H1 (cell line): ENCODE results near the gene ALKBH7. TPM values are rescaled to one million over a fixed set of nuclear protein-coding genes. Genes with fewer than 3 reads are reported as not detected.

Experiments
- CTCF ChIA-PET: fragments of 300-600 bp; sonication (Branson Sonifier 250); formaldehyde crosslinking; loops from one replicate; lab custom pipeline; 2021; ENCODE audit not compliant: partially characterized antibody; lab: Charles Lee
- POLR2A ChIA-PET: fragments of 300-600 bp; sonication (Branson Sonifier 250); formaldehyde crosslinking; loops from one replicate; lab custom pipeline; 2021; ENCODE audit warnings: inconsistent platforms; ENCODE audit not compliant: partially characterized antibody; lab: Charles Lee
- DNase-seq, 2 experiments: peaks; one replicate each; pipeline versions ENCODE4 v3.0.0 to v3.0.0-alpha.2; 2010 to 2022; ENCODE audit warnings: low spot score in 2 of 2, low read depth in 1 of 2, mixed read lengths in 1 of 2
- FAIRE-seq: peaks from 2 replicates; lab custom pipeline; 2011; peaks lifted over from hg19 to GRCh38; lab: Jason Lieb, UNC
- H2AFZ ChIP-seq: 2 replicates; pipeline ENCODE4 v1.8.1; 2012; ENCODE audit warnings: low read length, inconsistent platforms
- H2AK5ac ChIP-seq: 2 replicates; pipeline ENCODE4 v1.6.1; 2013; ENCODE audit warnings: low read depth, low read length
- H2BK120ac ChIP-seq: replicated peaks from 2 replicates; pipeline ENCODE3; 2013; ENCODE audit warnings: low read depth, low read length, inconsistent platforms
- H2BK12ac ChIP-seq: 2 replicates; pipeline ENCODE4 v1.6.1; 2013; ENCODE audit warnings: low read depth, low read length
- H2BK15ac ChIP-seq: 2 replicates; pipeline ENCODE4 v1.6.1; 2013; ENCODE audit warnings: low read length
- H2BK20ac ChIP-seq: 2 replicates; pipeline ENCODE4 v1.6.1; 2013; ENCODE audit warnings: low read length
- H2BK5ac ChIP-seq: 2 replicates; pipeline ENCODE4 v1.6.1; 2013; ENCODE audit warnings: low read depth, low read length
- H3K14ac ChIP-seq: 2 replicates; pipeline ENCODE4 v1.6.1; 2013; ENCODE audit warnings: inconsistent platforms; ENCODE audit not compliant: insufficient read length
- H3K18ac ChIP-seq: 2 replicates; pipeline ENCODE4 v1.6.1; 2013; ENCODE audit warnings: low read length; ENCODE audit errors: extremely low read depth
- H3K23ac ChIP-seq: 2 replicates; pipeline ENCODE4 v1.6.1; 2013; ENCODE audit warnings: inconsistent platforms; ENCODE audit not compliant: insufficient read length
- H3K23me2 ChIP-seq: 2 replicates; pipeline ENCODE4 v1.6.1; 2013; ENCODE audit warnings: low read depth, low read length
- H3K27ac ChIP-seq: 2 replicates; pipeline ENCODE4 v1.6.1; 2011; ENCODE audit warnings: low read depth, low read length, inconsistent platforms
- H3K27me3 ChIP-seq, 4 experiments: replicated peaks in 1 of 4; 1 replicate in 1 of 4; 2 replicates in 3 of 4; pipeline versions ENCODE4 v1.6.1 to v1.8.1; 2011 to 2013; ENCODE audit warnings: low read length in 3 of 4, mild to moderate bottlenecking in 3 of 4, inconsistent platforms in 2 of 4, mixed read lengths in 2 of 4, moderate library complexity in 1 of 4; ENCODE audit not compliant: control insufficient read depth in 3 of 4, insufficient read depth in 3 of 4; ENCODE audit errors: extremely low read depth in 1 of 4
- H3K36me3 ChIP-seq, 4 experiments: 2 replicates each; pipeline versions ENCODE4 v1.6.1 to v1.8.1; 2011 to 2013; ENCODE audit warnings: mild to moderate bottlenecking in 4 of 4, low read length in 3 of 4, moderate library complexity in 2 of 4, control low read depth in 1 of 4, inconsistent platforms in 1 of 4; ENCODE audit not compliant: insufficient read depth in 4 of 4, control insufficient read depth in 2 of 4
- H3K4ac ChIP-seq: replicated peaks from 2 replicates; pipeline ENCODE3; 2013; ENCODE audit warnings: low read length, low read depth, mixed read lengths, inconsistent platforms; ENCODE audit not compliant: insufficient read length
- H3K4me1 ChIP-seq, 4 experiments: replicated peaks in 1 of 4; 1 replicate in 1 of 4; 2 replicates in 3 of 4; pipeline versions ENCODE4 v1.6.1 to v1.8.1; 2011 to 2013; ENCODE audit warnings: low read length in 3 of 4, inconsistent platforms in 2 of 4, mixed read lengths in 1 of 4; ENCODE audit not compliant: insufficient read depth in 4 of 4, control insufficient read depth in 3 of 4
- H3K4me2 ChIP-seq, 2 experiments: 2 replicates each; pipeline versions ENCODE4 v1.6.1 to v1.8.1; 2011 to 2013; ENCODE audit warnings: low read depth in 2 of 2, low read length in 2 of 2, control low read depth in 1 of 2, inconsistent platforms in 1 of 2, mild to moderate bottlenecking in 1 of 2; ENCODE audit not compliant: insufficient read depth in 1 of 2
- H3K4me3 ChIP-seq, 4 experiments: fragments of 200-600, 300-600 bp in 1 of 4; sonication (generic), shearing (Covaris generic), sonication (Bioruptor Twin) in 1 of 4; 2 replicates each; pipeline versions ENCODE4 v1.5.1 to v1.8.1; 2011 to 2016; ENCODE audit warnings: low read length in 4 of 4, low read depth in 3 of 4, control low read depth in 2 of 4, inconsistent platforms in 2 of 4, mild to moderate bottlenecking in 2 of 4, mixed read lengths in 1 of 4, moderate library complexity in 1 of 4; ENCODE audit not compliant: insufficient read depth in 2 of 4; ENCODE audit errors: extremely low read depth in 1 of 4
- H3K56ac ChIP-seq: replicated peaks from 2 replicates; pipeline ENCODE3; 2013; ENCODE audit warnings: low read depth, mild to moderate bottlenecking, mixed read lengths, low read length, inconsistent platforms; ENCODE audit not compliant: insufficient read length
- H3K79me1 ChIP-seq: 2 replicates; pipeline ENCODE4 v1.6.1; 2013; ENCODE audit warnings: low read depth, low read length, control low read depth
- H3K79me2 ChIP-seq, 2 experiments: 2 replicates each; pipeline versions ENCODE4 v1.6.1 to v1.8.1; 2012 to 2013; ENCODE audit warnings: low read length in 2 of 2, mild to moderate bottlenecking in 2 of 2, inconsistent platforms in 1 of 2; ENCODE audit not compliant: insufficient read depth in 2 of 2, control insufficient read depth in 1 of 2
- H3K9ac ChIP-seq, 4 experiments: replicated peaks in 1 of 4; 1 replicate in 1 of 4; 2 replicates in 3 of 4; pipeline versions ENCODE4 v1.6.1 to v1.8.1; 2011 to 2013; ENCODE audit warnings: low read depth in 3 of 4, low read length in 3 of 4, control low read depth in 2 of 4, mild to moderate bottlenecking in 2 of 4, moderate library complexity in 2 of 4, inconsistent platforms in 1 of 4; ENCODE audit errors: extremely low read depth in 1 of 4
- H3K9me3 ChIP-seq, 2 experiments: 2 replicates each; pipeline versions ENCODE4 v1.6.1 to v1.8.1; 2012 to 2013; ENCODE audit warnings: mild to moderate bottlenecking in 2 of 2, moderate library complexity in 2 of 2, control low read depth in 1 of 2, inconsistent platforms in 1 of 2, low read depth in 1 of 2, low read length in 1 of 2, mixed read lengths in 1 of 2; ENCODE audit not compliant: insufficient read depth in 2 of 2
- H4K20me1 ChIP-seq, 2 experiments: replicated peaks in 1 of 2; 2 replicates each; pipeline versions ENCODE3 to v1.8.1; 2011 to 2013; ENCODE audit warnings: inconsistent platforms in 2 of 2, low read length in 2 of 2, mild to moderate bottlenecking in 1 of 2; ENCODE audit not compliant: insufficient read depth in 2 of 2, control insufficient read depth in 1 of 2
- H4K5ac ChIP-seq: 2 replicates; pipeline ENCODE4 v1.6.1; 2013; ENCODE audit warnings: low read length, low read depth, mixed read lengths, inconsistent platforms; ENCODE audit not compliant: insufficient read length
- H4K8ac ChIP-seq: 2 replicates; pipeline ENCODE4 v1.8.0; 2013; ENCODE audit warnings: mild to moderate bottlenecking, moderate library complexity, low read length, inconsistent platforms; ENCODE audit not compliant: insufficient read depth; ENCODE audit errors: extremely low read depth
- H4K91ac ChIP-seq: replicated peaks from 2 replicates; pipeline ENCODE3; 2013; ENCODE audit warnings: low read length, mixed read lengths, inconsistent platforms; ENCODE audit not compliant: insufficient read length
- CEBPB ChIP-seq: IDR thresholded peaks from 2 replicates; pipeline ENCODE4 v1.6.1; 2012; ENCODE audit warnings: low read depth, low read length
- HDAC2 ChIP-seq, 2 experiments: fragments of 300-600 bp in 1 of 2; sonication (generic) in 1 of 2; IDR thresholded peaks; 2 replicates each; pipeline ENCODE4 v1.6.1; 2011 to 2012; ENCODE audit warnings: low read depth in 2 of 2, low read length in 2 of 2, mild to moderate bottlenecking in 2 of 2, moderate library complexity in 2 of 2, borderline replicate concordance in 1 of 2, inconsistent platforms in 1 of 2
- JUN ChIP-seq: IDR thresholded peaks from 2 replicates; pipeline ENCODE4 v1.6.1; 2011; ENCODE audit warnings: low read depth, mild to moderate bottlenecking, improper control_type of control experiment, low read length
- KDM4A ChIP-seq: IDR thresholded peaks from one replicate; pipeline ENCODE4 v1.7.1; 2012; ENCODE audit warnings: low read depth, mild to moderate bottlenecking, moderate library complexity, low read length, inconsistent platforms; ENCODE audit not compliant: severe bottlenecking
- MAFK ChIP-seq: IDR thresholded peaks from 2 replicates; pipeline ENCODE4 v1.6.1; 2012; ENCODE audit warnings: low read depth, mild to moderate bottlenecking, improper control_type of control experiment, low read length
- RNF2 ChIP-seq: fragments of 200-900, 300-1000 bp; sonication (generic); IDR thresholded peaks from 2 replicates; pipeline ENCODE4 v1.7.1; 2016; ENCODE audit warnings: borderline replicate concordance, low read depth, mild to moderate bottlenecking, antibody characterized with exemption, low read length; ENCODE audit not compliant: poor library complexity, severe bottlenecking; ENCODE audit errors: missing control alignments
- RXRA ChIP-seq: IDR thresholded peaks from 2 replicates; pipeline ENCODE4 v1.6.1; 2011; ENCODE audit warnings: low read depth, mild to moderate bottlenecking, low read length, moderate library complexity; ENCODE audit not compliant: insufficient read depth
- SIN3A ChIP-seq, 2 experiments: IDR thresholded peaks in 1 of 2; conservative IDR thresholded peaks in 1 of 2; 2 replicates each; pipeline ENCODE4 v1.6.1; 2011 to 2012; ENCODE audit warnings: low read length in 2 of 2, improper control_type of control experiment in 1 of 2, low read depth in 1 of 2, mild to moderate bottlenecking in 1 of 2
- SP1 ChIP-seq: IDR thresholded peaks from 2 replicates; pipeline ENCODE4 v1.6.1; 2011; ENCODE audit warnings: low read depth, low read length
- TAF1 ChIP-seq: IDR thresholded peaks from 2 replicates; pipeline ENCODE4 v1.6.1; 2011; ENCODE audit warnings: mild to moderate bottlenecking, low read depth, low read length
- TBP ChIP-seq: IDR thresholded peaks from 2 replicates; pipeline ENCODE4 v1.6.1; 2011; ENCODE audit warnings: low read depth, low read length, improper control_type of control experiment
- WGBS, 2 experiments: shearing (Covaris generic) in 1 of 2; methylation state at CpG; one replicate each; pipeline versions ENCODE4 v1.1.6 to v1.1.7; 2013 to 2015; ENCODE audit warnings: low lambda C conversion rate in 2 of 2, mixed read lengths in 2 of 2, inconsistent platforms in 1 of 2, low coverage in 1 of 2, missing lambda C conversion rate in 1 of 2; ENCODE audit not compliant: insufficient replicate concordance in 2 of 2, insufficient coverage in 1 of 2, insufficient read length in 1 of 2; ENCODE audit errors: extremely low coverage in 1 of 2, missing lambda C conversion rate in 1 of 2; 5-methylcytosine and 5-hydroxymethylcytosine counted together
- polyA plus RNA-seq, 7 experiments: library from polyadenylated mRNA; depleted of rRNA in 3 of 7; stranded (reverse) in 5 of 7; unstranded in 2 of 7; fragments of >200 nt in 5 of 7; fragments of 200-250 nt in 2 of 7; gene quantifications; 1 replicate in 5 of 7; 2 replicates in 1 of 7; 4 replicates in 1 of 7; pipeline versions ENCODE4 v1.2.1 to v1.2.3, GENCODE V29; 2011 to 2013; ENCODE audit warnings: missing spikeins in 2 of 7, mixed read lengths in 2 of 7
- total RNA-seq: library from RNA; stranded (reverse); fragmentation: NEBNext Ultra II Directional; extraction: Animal tissue kit (Norgen Biotek cat#: 25700); gene quantifications from 2 replicates; pipeline ENCODE4 v1.2.1, GENCODE V29; 2021
- TF ChIP-seq, protein P1 (sequence below): IDR thresholded peaks from 2 replicates; pipeline ENCODE4 v1.6.1; 2012; ENCODE audit warnings: low read length, inconsistent platforms

The ALKBH7 gene
- total and polyA plus RNA-seq, 2 of the 8 experiments (the other 6 are each of a cell fraction or from before 2014, with no cell fraction given) = 66.3 to 100 TPM

DNA sequence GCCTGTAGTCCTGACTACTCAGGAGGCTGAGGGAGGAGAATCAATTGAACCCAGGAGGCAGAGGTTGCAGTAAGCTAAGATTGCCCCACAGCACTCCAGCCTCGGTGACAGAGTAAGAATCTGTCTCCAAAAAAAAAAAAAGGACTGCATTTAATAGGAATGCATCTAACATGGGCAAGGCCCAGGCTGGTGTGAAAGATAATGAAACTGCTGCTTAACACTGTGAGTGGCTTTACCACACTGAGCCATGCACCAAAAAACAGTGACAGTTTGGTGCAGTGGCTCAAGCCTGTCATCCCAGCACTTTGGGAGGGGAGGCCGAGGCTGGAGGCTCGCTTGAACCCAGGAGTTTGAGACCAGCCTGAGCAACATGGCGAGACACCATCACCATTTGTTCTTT lies 11.8 kb downstream of the ALKBH7 start:
- no peak overlapping the region for H2AK5ac ChIP-seq
- no peak overlapping the region for H3K56ac ChIP-seq
- no peaks in the 10 kb centered on the region for H3K4me1 ChIP-seq
- no peak overlapping the region for H4K8ac ChIP-seq
- H3K23me2 ChIP-seq = no peaks in the 10 kb centered on the region
- H3K79me2 ChIP-seq = no peaks in the 10 kb centered on the region; a peak in 1 of 4 replicates
- no peak overlapping the region for H3K18ac ChIP-seq
- no peak overlapping the region for H3K4ac ChIP-seq
- peaks cover 5 to 11% of the 10 kb centered on the region in 2 experiments; a peak in 2 of 4 replicates for H3K9me3 ChIP-seq
- no peaks in the 10 kb centered on the region for H3K79me1 ChIP-seq
- no peak overlapping the region for H4K5ac ChIP-seq
- 84% methylated on average over 4 of the region's 4 CpGs; no CpG with 5 or more reads in 1 of the 2 experiments for WGBS, 2 experiments
- H3K23ac ChIP-seq = no peak overlapping the region
- H3K36me3 ChIP-seq = peaks cover 33 to 76% (median 56%) of the 10 kb centered on the region in 4 experiments
- ChIA-PET CTCF (interaction anchor here (0.6 kb wide), 1 partner anchor 94 kb away, joined by 4 read pairs; no protein-coding TSS in a partner anchor), POLR2A (interaction anchor here (0.9 kb wide), 1 partner anchor 24 kb away, joined by 3 read pairs; no protein-coding TSS in a partner anchor)
- no peak overlapping the region for H4K91ac ChIP-seq
- H2BK5ac ChIP-seq = no peak overlapping the region
- H3K4me2 ChIP-seq = no peak overlapping the region
- FAIRE-seq = no peak
- no peak overlapping the region for H2BK20ac ChIP-seq
- no peak overlapping the region for H3K4me3 ChIP-seq
- H3K27me3 ChIP-seq = no peaks in the 10 kb centered on the region
- no peak for DNase-seq
- H3K27ac ChIP-seq = no peak overlapping the region
- H2BK12ac ChIP-seq = no peak overlapping the region
- H2BK15ac ChIP-seq = no peak overlapping the region
- no peak overlapping the region for H3K14ac ChIP-seq
- H2AFZ ChIP-seq = no peak overlapping the region
- peaks cover 2 to 11% of the 10 kb centered on the region in 2 experiments for H4K20me1 ChIP-seq
- no peak overlapping the region for H2BK120ac ChIP-seq
- H3K9ac ChIP-seq = no peak overlapping the region
- TF ChIP-seq TBP = no peak
- no peak for TF ChIP-seq HDAC2 (IDR thresholded peaks at IDR 0.05; ENCODE audit: borderline replicate concordance in 1 of 2, low read depth in 2 of 2, low read length in 2 of 2)
- no peak for TF ChIP-seq TAF1
- no peak for TF ChIP-seq KDM4A
- TF ChIP-seq, protein P1, sequence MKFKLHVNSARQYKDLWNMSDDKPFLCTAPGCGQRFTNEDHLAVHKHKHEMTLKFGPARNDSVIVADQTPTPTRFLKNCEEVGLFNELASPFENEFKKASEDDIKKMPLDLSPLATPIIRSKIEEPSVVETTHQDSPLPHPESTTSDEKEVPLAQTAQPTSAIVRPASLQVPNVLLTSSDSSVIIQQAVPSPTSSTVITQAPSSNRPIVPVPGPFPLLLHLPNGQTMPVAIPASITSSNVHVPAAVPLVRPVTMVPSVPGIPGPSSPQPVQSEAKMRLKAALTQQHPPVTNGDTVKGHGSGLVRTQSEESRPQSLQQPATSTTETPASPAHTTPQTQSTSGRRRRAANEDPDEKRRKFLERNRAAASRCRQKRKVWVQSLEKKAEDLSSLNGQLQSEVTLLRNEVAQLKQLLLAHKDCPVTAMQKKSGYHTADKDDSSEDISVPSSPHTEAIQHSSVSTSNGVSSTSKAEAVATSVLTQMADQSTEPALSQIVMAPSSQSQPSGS = no peak
- TF ChIP-seq RNF2 = no peak
- TF ChIP-seq RXRA = no peak
- TF ChIP-seq SIN3A (conservative IDR thresholded peaks at IDR 0.05 in 1 of 2, IDR thresholded peaks at IDR 0.05 in 1 of 2; ENCODE audit: low read depth in 1 of 2, low read length in 2 of 2) = no peak
- TF ChIP-seq MAFK = no peak
- no peak for TF ChIP-seq CEBPB
- no peak for TF ChIP-seq SP1
- no peak for TF ChIP-seq JUN
